Stimulated activated CD4-positive, alpha-beta T cell treated with anti-CD3 and anti-CD28 coated beads, Interleukin-12 subunit alpha, Interleukin-12 subunit beta, amount 100 ng/mL, for 48 hours (primary cell): ENCODE measurements around the gene VAMP4.

Source experiments
- DNase-seq, 3 donors: peaks; one replicate each; pipeline ENCODE4 v3.0.0-alpha.2; 2020; ENCODE audit warnings: low read depth in 2 of 3, low spot score in 1 of 3

The VAMP4 gene, protein sequence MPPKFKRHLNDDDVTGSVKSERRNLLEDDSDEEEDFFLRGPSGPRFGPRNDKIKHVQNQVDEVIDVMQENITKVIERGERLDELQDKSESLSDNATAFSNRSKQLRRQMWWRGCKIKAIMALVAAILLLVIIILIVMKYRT

DNA sequence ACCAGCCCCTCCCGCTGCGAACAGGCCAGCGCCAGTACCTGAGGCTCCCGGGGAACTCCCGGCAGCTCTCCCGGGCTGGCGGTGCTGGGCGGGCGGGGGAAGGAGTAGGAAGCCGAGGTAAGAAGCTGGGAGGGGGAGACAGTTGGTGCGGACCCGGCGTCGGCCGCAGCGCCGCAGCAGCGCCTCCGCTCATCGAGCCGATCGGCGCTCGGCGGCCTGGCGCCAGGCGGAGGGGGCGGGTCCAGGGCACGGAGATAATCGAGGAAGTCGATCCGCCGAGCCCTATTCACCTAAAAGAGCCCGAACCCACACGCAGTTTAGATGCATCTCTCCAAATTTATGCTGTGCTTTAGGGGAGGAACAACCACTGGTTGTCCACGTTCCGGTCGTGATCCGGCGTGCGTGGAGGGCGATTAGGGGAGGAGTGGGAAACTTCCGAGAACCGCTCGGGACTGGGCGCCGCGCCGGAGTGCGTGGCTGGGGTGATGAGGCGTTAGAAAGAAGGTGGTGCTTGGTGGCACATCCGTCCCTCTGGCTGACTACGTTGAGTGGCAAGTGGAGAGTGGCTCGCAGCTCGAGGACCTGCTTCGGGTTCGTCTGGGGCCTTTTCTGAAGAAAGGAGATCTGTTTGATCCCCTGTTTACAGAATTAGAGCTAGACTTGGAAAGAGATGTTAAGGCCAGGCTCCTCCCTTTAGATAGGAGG, at the start of gene VAMP4:
Gene VAMP4 (minus strand): TSS at position 194 of the 705 bp plus-strand sequence. CDS start 3,651 bp downstream, outside the sequence.
- peak; percentile 74 to 85 (median 78) for DNase-seq

DNA sequence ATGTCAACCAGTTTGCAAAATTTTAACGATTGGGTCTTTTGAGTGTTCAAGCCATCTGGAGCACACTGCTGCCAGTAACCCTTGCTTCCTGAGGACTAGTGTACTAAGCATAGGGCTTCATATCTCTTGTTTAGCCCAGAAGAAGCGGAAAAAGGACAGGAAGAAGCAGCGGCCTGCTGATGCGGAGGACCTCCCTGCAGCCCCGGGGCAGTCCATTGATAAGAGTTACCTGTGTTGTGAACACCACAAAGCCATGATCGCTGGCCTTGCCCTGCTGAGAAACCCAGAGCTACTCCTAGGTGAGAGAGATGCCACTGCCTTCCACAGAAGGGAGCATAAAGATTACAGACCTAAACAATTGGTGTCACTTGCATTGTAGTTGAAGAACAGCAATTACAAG, 48.5 kb upstream of the VAMP4 start:
- no peak for DNase-seq

DNA sequence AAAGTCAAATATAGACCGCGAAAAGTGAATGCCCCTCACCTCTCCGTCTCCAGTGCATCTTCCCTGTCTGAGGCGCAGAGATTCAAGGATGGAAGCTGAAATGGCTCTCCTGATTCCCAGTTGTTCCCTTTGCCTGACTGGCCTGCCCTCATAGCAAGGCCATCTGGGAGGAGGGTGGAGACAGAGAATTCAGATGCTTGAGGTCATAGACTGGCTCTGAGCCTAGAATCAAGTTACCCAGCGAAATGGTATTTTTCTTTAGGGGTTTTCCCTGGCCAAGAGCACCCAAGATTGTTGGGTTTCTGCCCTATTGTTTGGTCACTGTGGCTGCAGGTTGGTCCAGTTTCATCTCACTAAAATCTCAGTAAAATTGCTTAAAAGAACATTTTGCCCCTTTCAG, 46.8 kb upstream of the VAMP4 start:
- DNase-seq: no peak

DNA sequence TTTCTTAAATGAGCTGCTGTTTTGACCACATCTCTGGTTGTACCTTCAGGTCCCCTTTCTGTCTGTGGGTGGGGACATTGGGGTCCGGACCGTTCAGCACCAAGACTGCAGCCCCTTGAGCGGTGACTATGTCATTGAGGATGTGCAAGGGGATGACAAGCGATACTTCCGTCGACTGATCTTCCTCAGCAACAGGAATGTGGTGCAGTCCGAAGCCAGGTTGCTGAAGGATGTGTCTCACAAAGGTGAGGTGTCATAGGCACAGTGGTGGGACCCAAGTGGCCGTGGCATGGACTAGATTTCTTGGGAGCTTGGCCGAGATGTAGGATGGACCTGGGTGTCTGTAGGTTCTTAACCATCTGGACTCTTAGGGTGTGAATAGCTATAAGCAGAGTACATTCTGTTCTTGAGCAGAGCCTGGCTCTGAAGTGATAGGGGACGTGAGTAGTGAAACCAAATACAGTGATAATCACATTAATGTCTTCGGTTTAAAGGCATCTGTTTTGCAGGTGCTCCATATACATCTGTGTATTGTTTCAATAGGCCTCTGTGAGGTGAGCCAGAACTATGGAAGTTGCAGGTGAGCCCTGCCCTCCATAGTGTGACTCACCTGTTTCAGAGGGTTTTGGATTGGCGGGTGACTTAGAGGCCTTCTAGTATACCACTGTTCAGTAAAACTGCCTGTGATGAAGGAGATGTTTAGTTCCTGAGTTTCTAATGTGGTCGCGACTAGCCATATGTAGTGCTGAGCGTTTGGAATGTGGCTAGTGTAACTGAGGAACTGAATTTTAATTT, 46.0 kb upstream of the VAMP4 start:
- no peak for DNase-seq

DNA sequence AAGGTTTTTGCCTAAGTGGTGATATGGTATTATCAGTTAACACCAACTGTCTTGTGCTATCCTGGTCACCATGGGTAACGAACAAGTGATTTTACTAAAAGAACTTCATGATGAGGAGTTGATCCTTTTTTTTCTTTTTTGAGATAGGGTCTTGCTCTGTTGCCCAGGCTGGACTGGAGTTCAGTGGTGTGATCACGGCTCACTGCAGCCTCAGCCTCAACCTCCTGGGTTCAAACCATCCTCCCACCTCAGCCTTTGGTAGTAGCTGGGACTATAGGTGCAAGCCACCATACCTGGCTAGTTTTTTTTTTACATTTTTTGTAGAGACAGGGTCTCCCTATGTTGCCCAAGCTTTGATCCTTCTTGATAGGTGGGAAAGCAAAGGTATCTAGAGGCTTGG, 44.7 kb upstream of the VAMP4 start:
- no peak for DNase-seq

DNA sequence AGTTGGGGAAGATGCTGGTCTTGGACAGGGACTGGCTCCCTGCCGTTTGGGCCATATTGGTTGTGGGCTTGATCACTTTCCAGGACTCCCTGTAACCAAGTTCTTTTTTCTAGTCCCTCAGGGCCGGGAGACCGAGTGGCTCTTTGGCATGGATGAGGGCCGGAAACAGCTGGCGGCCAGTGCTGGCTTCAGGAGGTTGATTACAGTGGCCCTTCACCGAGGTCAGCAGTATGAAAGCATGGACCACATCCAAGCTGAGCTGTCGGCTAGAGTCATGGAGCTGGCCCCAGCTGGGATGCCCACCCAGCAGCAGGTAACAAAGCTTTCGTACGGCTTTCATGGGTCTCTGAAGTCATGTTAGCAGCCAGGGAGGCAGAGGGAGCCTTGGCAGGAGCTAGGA, 43.9 kb upstream of the VAMP4 start:
- DNase-seq: no peak

DNA sequence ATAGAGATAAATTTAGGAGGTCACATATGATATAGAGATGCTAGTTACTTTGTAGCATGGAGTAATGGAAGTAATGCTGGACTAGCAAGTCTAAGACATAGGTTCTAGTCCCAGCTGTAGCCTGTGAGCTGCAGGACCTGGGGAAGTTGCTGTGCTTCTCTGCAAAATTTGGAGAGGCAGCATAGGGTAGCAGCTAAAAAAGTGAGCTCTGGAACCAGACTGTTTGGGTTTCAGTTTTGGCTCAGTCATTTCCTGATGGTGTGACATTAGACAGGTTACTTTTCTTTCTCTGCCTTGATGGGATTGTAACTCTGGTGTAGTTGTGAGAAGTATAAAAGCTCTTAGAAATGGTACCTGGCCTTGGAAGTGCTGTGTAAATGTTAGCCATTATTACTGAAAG, 42.9 kb upstream of the VAMP4 start:
- DNase-seq: peak in 1 of 3 donors; percentile 4

DNA sequence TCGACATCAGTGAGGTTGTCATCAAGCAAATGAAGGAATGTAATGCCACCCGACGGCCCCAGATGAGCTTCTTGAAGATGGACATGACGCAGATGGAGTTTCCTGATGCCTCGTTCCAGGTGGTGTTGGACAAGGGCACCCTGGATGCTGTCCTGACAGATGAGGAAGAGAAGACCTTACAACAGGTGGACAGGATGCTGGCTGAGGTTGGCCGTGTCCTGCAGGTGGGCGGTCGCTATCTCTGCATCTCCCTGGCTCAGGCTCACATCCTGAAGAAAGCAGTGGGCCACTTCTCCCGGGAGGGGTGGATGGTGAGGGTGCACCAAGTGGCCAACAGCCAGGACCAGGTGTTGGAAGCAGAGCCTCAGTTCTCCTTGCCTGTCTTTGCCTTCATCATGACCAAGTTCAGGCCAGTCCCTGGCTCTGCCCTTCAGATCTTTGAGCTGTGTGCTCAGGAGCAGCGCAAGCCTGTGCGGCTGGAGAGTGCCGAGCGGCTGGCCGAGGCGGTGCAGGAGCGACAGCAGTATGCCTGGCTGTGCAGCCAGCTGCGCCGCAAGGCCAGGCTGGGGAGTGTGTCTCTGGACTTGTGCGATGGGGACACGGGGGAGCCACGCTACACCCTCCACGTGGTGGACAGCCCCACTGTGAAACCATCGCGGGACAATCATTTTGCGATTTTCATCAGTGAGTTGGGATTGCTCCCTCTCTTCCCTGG, 42.1 kb upstream of the VAMP4 start:
- DNase-seq: no peak

DNA sequence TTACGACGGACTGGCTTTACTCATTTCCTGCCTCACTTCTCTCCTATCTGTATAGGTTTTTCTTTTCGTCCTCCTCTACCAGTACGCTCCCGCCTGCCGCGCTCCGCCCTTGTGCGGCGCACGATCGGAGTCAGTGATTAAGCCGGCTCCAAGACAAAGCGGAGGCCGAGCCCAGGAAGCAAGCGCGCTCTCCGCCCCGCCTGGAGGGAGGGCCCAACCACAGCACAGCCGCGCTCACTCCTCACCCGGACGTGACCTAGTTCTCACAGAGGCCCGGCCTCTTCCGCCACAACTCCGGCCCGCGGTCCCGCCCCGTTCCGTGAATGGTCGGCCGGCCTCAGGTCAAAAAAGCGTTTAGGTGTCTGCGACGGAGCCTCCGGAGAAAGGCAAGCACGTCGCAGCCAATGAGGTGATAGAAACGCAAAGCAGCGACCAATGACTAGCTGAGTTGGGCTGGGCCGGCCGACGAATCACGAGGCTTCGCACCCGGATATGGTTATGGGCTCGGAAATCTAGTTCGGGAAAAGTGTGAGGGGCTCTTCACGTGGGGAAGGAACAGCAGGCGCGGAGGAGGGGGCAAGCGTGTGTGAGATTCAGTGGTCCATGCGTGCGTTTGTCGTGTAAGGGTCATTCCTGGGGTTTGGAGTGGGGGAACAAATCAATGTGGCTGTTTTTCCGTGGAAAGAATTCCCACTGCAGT, 39.5 kb upstream of the VAMP4 start, which contains the start of gene METTL13:
Gene METTL13 (plus strand): TSS at position 485 of the 700 bp plus-strand sequence. CDS start 308 bp downstream, outside the sequence.
- DNase-seq: peak; percentile 94 to 98 (median 98)

DNA sequence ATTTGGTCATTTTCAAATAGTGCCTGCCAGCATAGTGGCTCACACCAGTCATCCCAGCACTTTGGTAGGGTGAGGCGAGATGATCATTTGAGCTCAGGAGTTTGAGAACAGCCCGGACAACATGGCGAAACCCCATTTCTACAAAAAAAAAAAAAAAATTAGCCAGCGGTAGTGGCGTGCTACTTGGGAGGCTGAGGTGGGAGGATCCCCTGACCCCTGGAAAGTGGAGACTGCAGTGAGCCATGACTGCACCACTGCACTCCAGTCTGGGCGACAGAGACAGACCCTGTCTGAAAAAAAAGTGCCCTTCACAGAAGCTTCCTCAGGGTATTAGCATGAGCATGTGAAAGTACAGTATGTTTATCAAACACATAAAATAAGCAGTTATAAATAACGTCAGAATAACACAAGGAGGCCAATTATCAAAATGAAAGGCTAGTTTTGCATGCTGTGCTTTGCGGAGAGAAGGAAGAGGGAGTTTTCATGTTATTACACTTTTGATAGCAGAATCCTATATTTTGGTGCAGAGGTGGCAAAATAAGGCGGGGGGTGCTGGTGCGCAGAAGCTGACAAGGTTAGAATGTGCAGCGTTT, 38.8 kb upstream of the VAMP4 start:
- DNase-seq: no peak

DNA sequence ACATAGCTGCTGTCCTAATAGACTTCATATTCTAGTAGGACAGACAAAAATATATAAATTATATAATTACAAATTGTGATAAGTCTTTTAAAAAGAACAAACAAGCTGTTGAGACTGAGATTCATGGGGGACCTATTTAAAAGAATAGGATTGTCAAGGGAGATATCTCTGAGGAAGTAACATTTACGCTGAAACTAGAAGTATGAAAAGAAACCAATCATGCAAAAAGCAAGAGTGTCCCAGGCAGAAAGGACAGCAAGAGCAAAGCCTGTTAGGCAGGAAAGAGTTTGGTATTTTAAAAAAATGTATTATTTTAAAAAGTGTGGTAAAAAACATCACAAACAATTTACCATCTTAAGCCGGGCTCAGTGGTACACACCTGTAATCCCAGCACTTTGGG, 30.4 kb upstream of the VAMP4 start:
- DNase-seq: no peak

DNA sequence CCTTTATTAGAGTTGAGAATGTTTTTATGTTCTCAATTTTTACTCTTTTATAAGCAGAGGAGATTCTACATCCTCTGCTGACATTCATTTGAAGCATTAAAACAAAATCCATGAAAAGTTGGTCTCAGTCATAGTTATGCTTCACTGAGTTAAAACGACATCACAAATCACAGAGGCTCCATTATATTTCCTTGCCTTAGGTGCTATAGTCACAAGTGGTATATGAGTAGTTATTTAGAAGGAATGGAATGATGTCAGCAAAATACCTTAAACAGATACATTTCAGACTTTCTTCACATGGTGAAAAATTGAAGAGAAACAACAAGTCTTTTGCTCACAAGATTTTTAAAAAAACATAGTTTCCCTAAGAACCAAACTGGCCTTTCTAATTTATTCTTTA, 27.9 kb upstream of the VAMP4 start:
- DNase-seq: no peak

DNA sequence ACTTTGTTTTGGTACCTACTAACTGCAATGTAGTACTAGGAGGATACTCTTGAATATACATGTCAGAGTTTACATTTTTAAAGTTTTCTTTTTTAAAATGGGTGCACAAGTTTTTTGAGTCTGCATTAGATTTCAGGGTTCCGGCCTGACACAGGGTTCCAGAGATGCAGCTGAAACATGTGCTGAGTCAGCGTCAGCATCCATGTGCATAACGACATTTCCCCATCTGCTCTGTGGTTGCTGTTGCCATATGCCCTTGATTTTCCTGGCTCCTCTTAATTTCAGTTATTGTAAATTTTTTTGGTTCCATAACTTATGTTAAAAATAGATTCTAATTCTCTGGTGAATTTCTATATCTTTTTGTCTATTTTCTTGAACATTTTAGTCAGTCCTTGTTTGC, 27.3 kb upstream of the VAMP4 start:
- DNase-seq: no peak

DNA sequence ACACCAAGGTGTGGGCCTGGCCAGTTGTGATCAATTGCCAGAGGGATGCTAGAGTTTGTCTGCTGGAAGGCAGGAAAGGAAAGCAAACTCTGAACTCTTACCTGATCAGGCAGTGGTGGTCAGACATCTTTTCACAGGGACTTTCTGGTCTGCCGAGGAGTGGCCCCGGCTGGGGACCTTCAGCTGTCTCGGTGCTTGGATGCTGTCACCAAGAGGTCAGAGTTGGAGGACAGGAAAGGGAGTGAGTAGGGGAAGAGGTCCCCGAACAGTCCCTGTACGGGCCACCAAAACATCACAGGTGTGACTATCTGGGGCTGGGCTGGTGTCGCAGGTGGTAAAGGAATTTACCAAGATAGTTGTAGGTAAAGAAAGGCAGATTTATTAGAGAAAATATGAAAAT, 21.9 kb upstream of the VAMP4 start:
- no peak for DNase-seq

DNA sequence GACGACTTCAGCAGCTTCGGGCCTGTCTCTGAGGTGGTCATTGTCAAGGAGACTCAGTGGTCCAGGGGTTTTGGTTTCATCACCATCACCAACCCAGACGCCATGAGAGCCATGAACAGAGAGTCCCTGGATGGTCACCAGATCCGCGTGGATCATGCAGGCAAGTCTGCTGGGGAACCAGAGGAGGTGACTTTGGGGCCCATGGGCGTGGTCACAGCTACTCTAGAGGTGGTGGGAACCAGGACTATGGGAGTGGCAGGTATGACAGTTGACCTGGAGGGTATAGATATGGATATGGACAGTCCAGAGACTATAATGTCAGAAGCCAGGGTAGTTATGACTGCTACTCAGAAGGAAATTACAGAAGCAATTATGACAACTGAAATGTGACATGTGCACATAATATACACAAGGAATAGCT, 20.3 kb upstream of the VAMP4 start:
- DNase-seq: no peak

DNA sequence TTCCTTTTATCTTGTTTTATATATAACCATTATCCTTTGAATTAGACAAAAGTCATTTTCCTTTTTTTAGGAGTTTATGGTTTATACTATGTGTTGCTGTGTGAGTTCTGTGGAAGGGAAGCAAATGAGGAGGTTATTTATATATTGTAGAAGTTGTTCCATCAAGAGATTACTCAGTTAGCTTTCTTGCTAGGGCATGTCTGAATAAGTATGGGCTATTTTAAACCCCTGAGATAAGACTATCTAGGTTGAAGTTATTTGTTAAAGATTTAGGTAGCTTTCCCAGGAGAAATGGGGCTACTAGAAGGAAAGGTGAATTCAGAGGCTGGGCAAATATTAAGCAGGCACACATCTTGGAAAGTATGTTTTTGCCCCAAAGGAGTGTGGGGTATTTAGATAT, 16.1 kb upstream of the VAMP4 start:
- no peak for DNase-seq

DNA sequence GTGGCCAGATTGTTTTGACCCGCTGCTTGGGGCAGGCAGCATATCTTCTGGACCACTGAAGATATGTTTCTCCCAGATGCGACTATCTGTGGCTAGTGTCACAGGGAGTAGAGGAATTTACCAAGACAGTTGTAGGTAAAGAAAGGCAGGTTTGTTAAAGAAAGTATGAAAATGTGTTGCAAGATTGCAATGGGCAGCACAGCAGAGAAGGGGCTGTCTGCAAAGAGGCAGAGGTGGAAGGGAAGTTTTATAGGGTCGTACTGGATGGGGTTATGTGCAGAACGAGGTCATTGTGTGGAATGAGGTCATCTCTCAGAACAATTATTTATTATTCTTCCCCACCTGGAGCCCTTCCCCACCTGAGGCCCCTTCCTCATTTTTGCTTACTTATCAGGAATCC, 15.0 kb upstream of the VAMP4 start:
- no peak for DNase-seq

DNA sequence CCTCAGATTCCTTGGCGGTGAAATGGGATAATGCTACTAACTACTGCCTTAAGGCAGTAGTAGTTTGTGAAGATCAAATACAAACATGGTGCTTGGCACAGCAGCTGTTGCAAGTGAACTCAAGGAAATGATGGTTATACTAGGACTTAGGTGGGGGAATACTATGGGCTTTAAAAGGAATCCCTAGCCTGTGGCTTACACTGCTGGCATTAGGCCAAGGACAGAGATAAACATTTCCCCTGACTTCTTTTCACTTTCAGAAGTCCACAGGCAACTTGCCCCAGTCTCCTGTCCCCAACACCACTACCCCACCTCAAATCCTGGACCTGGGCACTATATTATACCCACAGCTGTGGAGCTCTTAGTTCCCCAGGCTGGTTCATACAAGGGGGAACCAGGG, 13.1 kb upstream of the VAMP4 start:
- DNase-seq: no peak

DNA sequence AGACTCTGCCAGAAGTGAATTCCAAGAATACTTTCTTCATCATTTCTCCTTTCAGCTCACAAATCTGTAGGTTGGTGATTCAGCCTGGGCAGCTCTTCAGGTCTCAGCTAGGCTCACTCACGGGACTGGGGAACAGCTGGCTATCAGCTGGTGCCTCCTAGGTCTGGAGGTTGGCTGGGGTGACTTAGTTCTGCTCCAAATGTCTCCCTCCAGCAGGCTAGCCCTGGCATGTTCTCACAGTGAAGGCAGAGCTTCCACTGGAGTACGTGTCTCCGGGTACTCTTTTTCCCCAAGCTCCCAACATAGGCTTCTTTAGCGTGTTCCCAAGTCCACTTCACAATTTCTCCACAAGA, 12.5 kb upstream of the VAMP4 start:
- DNase-seq: no peak

DNA sequence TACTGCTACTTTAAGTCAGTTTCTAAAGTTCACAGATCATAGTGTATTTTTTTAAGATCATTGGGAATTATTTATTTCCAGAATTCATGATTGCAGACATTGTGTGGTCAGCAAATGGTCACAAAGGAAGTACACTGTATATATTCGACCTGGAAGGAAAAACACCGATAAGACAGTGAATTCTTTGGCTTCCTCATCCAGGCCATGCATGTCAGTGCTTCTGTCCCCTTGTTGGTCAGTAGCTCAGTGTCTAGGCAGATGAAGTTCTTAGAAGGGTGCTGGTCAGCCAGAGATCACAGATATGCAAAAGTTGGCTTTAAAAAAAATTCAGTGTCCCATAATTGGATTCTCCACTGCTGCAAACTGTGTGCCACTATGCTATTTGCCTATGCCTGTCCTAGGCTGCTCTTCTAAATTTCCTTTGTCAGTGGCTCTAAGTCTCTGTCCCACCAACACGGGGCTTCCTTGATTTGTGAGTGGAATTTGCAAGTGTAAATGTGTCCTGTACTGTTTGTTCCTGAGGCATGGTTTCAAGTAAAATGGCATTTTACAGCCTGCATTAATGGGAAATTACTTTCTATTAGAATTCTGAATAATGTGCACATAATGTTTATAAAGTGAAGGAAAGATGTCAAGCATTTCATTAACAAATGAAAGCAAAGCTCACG, 12.0 kb upstream of the VAMP4 start:
- DNase-seq: no peak
